Sigmoid colon (tissue), 7 donors: ENCODE measurements around the gene FAH. TPM values are rescaled to one million over a fixed set of nuclear protein-coding genes. Genes with fewer than 3 reads are reported as not detected.

ENCODE experiments used
- DNase-seq: peaks from one replicate; pipeline ENCODE4 v3.0.0-alpha.2; 2019
- H3K27ac ChIP-seq, 4 donors: fragments of 200-600 bp; sonication (generic); one replicate each; pipeline ENCODE4 v1.5.1; 2016 to 2019; ENCODE audit warnings: mild to moderate bottlenecking in 1 of 4
- H3K27me3 ChIP-seq, 3 donors: fragments of 200-600 bp; sonication (generic); one replicate each; pipeline ENCODE4 v1.5.1; 2019; ENCODE audit warnings: mild to moderate bottlenecking in 1 of 3
- H3K36me3 ChIP-seq, 4 donors: fragments of 200-600 bp; sonication (generic); one replicate each; pipeline ENCODE4 v1.5.1; 2016 to 2019
- H3K4me1 ChIP-seq, 4 donors: fragments of 200-600 bp; sonication (generic); one replicate each; pipeline ENCODE4 v1.5.1; 2017 to 2019
- H3K4me3 ChIP-seq, 4 donors: fragments of 200-600 bp; sonication (generic); one replicate each; pipeline ENCODE4 v1.5.1; 2017 to 2019; ENCODE audit warnings: mild to moderate bottlenecking in 2 of 4, moderate library complexity in 1 of 4
- H3K9me3 ChIP-seq, 4 donors: fragments of 200-600 bp in 3 of 4; sonication (generic) in 3 of 4; one replicate each; pipeline versions ENCODE4 v1.5.1 to v1.6.1; 2013 to 2019
- CTCF ChIP-seq, 4 experiments: fragments of 450-650 bp in 3 of 4; fragments of 200-600 bp in 1 of 4; IDR thresholded peaks; one replicate each; pipeline ENCODE4 v1.5.1; 2016 to 2019; ENCODE audit warnings: antibody characterized with exemption in 4 of 4, mild to moderate bottlenecking in 3 of 4, moderate library complexity in 2 of 4
- EP300 ChIP-seq, 4 donors: sonication (generic); formaldehyde crosslinking; IDR thresholded peaks; one replicate each; pipeline ENCODE4 v1.6.1; 2017; ENCODE audit warnings: antibody characterized with exemption in 4 of 4
- POLR2A ChIP-seq, 2 donors: fragments of 450-650 bp; IDR thresholded peaks; one replicate each; pipeline ENCODE4 v1.6.1; 2016; ENCODE audit warnings: antibody characterized with exemption in 2 of 2, mild to moderate bottlenecking in 2 of 2, moderate library complexity in 2 of 2
- POLR2AphosphoS5 ChIP-seq, 4 donors: sonication (generic); formaldehyde crosslinking; IDR thresholded peaks; one replicate each; pipeline ENCODE4 v1.6.1; 2017; ENCODE audit warnings: antibody characterized with exemption in 4 of 4
- WGBS, 2 donors: extraction: QIAGEN DNeasy Blood & Tissue Kit; methylation state at CpG; one replicate each; pipeline ENCODE4 v1.1.7; 2013; 5-methylcytosine and 5-hydroxymethylcytosine counted together
- intact Hi-C: fragments of 100-400 bp; cut with DNase I; formaldehyde crosslinking; loops from one replicate; pipeline ENCODE4 v1.15.1; 2023
- polyA plus RNA-seq, 3 donors: library from polyadenylated mRNA; stranded (reverse); fragments of 200-250 nt; gene quantifications; one replicate each; pipeline ENCODE4 v1.2.3, GENCODE V29; 2013
- total RNA-seq, 4 donors: library from RNA; depleted of rRNA; stranded (reverse); fragments of >200 nt; gene quantifications; one replicate each; pipeline ENCODE4 v1.1.0, GENCODE V29; 2016
- donor health status: healthy with polysubstance abuse.
- donor health status: Bipolar disorder and iron deficiency.
- donor health status: healthy.

FAH gene
- total and polyA plus RNA-seq, 7 donors = 11.4 to 23.5 (median 14.4) TPM

DNA sequence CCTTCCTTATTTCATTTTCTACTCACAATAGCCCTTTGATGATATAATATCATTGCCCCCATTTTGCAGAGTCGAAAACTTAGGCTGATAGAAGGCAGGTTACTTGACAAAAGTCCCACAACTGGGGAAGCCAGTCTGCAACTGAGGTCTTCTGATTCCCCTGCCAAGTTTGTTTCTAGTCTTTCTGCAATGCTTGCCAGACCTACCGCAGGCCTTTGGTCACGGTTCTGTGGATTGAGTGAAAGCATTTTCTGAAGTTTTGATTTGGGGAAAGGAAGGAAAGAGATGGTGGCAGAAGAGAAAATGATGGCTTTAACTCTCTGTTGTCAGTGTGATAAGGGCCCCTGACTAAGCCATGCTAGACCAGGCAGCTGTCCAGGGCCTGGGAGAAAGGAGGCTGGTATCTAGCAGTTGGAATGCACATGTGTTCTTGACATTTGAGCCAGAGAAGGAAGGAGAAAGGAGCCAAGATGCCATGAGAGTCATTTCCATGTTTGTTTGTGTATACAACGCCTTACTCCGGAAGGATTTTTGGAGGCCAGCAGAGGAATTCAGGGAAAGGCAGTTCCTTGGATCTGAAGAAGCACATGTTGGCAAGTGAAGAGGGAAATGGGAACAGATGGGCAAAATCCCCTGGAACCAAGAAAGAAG lies 29.9 kb downstream of the FAH start:
- no peak overlapping the region for H3K27ac ChIP-seq
- intact Hi-C loops = no loop called here
- peaks cover 0 to 61% (median 19%) of the 10 kb centered on the region in 4 donors for H3K36me3 ChIP-seq
- H3K9me3 ChIP-seq = no peaks in the 10 kb centered on the region
- DNase-seq = no peak
- H3K4me1 ChIP-seq = no peaks in the 10 kb centered on the region
- H3K4me3 ChIP-seq = no peak overlapping the region
- WGBS, 2 donors = 82 to 87% methylated on average over 5 of the region's 5 CpGs
- H3K27me3 ChIP-seq = no peaks in the 10 kb centered on the region
- no peak for TF ChIP-seq POLR2AphosphoS5 (IDR thresholded peaks at IDR 0.05)
- no peak for TF ChIP-seq POLR2A (IDR thresholded peaks at IDR 0.05)
- TF ChIP-seq EP300 (IDR thresholded peaks at IDR 0.05) = no peak
- TF ChIP-seq CTCF (IDR thresholded peaks at IDR 0.05) = no peak

- Histone ChIP-seq H3K36me3 (peaks cover 0 to 66% (median 19%) of the 10 kb centered on the region in 4 donors), H3K4me3 (no peak overlapping the region), H3K4me1 (no peaks in the 10 kb centered on the region), H3K27me3 (no peaks in the 10 kb centered on the region), H3K27ac (no peak overlapping the region), H3K9me3 (no peaks in the 10 kb centered on the region)
- intact Hi-C loops = no loop called here
- no peak for TF ChIP-seq POLR2A (IDR thresholded peaks at IDR 0.05)
- no peak for TF ChIP-seq POLR2AphosphoS5 (IDR thresholded peaks at IDR 0.05)
- TF ChIP-seq EP300 (IDR thresholded peaks at IDR 0.05) = no peak
- no peak for TF ChIP-seq CTCF (IDR thresholded peaks at IDR 0.05)
- WGBS, 2 donors = 93% methylated on average over 10 of the region's 10 CpGs
- DNase-seq = no peak
Observed at GRCh38 chr15:80183306-80183705, 30.5 kb downstream of the FAH start.

- no peak for TF ChIP-seq POLR2AphosphoS5 (IDR thresholded peaks at IDR 0.05)
- no peak for TF ChIP-seq EP300 (IDR thresholded peaks at IDR 0.05)
- TF ChIP-seq CTCF (IDR thresholded peaks at IDR 0.05) = no peak
- TF ChIP-seq POLR2A (IDR thresholded peaks at IDR 0.05) = no peak
- H3K27me3 ChIP-seq = no peaks in the 10 kb centered on the region
- peaks cover 0 to 66% (median 19%) of the 10 kb centered on the region in 4 donors for H3K36me3 ChIP-seq
- H3K4me1 ChIP-seq = no peaks in the 10 kb centered on the region
- no peaks in the 10 kb centered on the region for H3K9me3 ChIP-seq
- intact Hi-C loops = no loop called here
- 89 to 91% methylated on average over 6 of the region's 6 CpGs for WGBS, 2 donors
- H3K4me3 ChIP-seq = no peak overlapping the region
- H3K27ac ChIP-seq = no peak overlapping the region
- no peak for DNase-seq
Observed at GRCh38 chr15:80183886-80184285, 31.1 kb downstream of the FAH start.

GRCh38 chr15:80184554-80184953 lies 31.8 kb downstream of the FAH start:
- H3K4me1 ChIP-seq = no peaks in the 10 kb centered on the region
- TF ChIP-seq POLR2AphosphoS5 (IDR thresholded peaks at IDR 0.05) (no peak), POLR2A (IDR thresholded peaks at IDR 0.05) (no peak), EP300 (IDR thresholded peaks at IDR 0.05) (no peak), CTCF (IDR thresholded peaks at IDR 0.05) (no peak)
- intact Hi-C loops = no loop called here
- no peaks in the 10 kb centered on the region for H3K27me3 ChIP-seq
- H3K27ac ChIP-seq = no peak overlapping the region
- no peaks in the 10 kb centered on the region for H3K9me3 ChIP-seq
- WGBS, 2 donors = 86 to 93% methylated on average over 7 of the region's 7 CpGs
- DNase-seq = no peak
- no peak overlapping the region for H3K4me3 ChIP-seq
- H3K36me3 ChIP-seq = peaks cover 0 to 66% (median 17%) of the 10 kb centered on the region in 4 donors

GRCh38 chr15:80185152-80185551 lies 32.4 kb downstream of the FAH start:
- Histone ChIP-seq H3K36me3 (peaks cover 0 to 62% (median 14%) of the 10 kb centered on the region in 4 donors), H3K4me1 (no peaks in the 10 kb centered on the region), H3K4me3 (no peak overlapping the region), H3K27me3 (no peaks in the 10 kb centered on the region), H3K9me3 (no peaks in the 10 kb centered on the region), H3K27ac (no peak overlapping the region)
- intact Hi-C loops = no loop called here
- DNase-seq = no peak
- 97 to 99% methylated on average over 2 of the region's 2 CpGs for WGBS, 2 donors
- no peak for TF ChIP-seq POLR2A (IDR thresholded peaks at IDR 0.05)
- no peak for TF ChIP-seq CTCF (IDR thresholded peaks at IDR 0.05)
